Measurements from ENCODE around the gene SARS1.

DNA sequence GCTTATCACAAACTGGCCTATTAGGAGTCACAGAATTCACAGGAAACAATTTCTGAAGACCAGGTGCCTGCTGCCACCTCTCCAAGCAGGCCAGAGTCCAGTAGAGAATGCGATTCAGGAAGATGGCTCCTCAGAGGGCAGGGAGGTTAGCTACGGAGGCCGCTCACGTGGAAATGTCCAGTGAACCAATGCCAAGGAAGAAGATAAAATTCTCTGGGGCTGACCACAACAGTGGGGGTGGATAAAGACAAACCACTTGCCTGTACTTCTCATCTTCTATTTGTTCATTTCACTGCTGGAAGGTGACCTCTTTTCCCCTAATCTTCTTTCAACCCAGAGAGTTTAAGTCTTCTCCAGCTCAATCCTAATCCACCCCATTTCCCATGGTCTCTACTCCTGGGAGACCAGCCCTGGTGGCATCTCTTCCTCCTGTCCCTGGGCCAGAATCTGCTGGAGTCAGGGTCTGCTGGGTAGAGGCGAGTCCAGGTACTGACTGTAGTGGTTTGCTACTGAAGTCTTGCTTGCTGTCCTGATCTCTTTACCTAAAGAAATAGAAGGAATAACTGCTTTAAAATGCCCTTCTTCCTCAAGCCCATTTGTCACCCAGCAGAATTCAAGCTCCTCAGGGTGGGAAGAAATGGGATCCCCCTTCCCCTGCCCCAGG, 66.0 kb downstream of the SARS1 start:
- TF ChIP-seq, protein P1, sequence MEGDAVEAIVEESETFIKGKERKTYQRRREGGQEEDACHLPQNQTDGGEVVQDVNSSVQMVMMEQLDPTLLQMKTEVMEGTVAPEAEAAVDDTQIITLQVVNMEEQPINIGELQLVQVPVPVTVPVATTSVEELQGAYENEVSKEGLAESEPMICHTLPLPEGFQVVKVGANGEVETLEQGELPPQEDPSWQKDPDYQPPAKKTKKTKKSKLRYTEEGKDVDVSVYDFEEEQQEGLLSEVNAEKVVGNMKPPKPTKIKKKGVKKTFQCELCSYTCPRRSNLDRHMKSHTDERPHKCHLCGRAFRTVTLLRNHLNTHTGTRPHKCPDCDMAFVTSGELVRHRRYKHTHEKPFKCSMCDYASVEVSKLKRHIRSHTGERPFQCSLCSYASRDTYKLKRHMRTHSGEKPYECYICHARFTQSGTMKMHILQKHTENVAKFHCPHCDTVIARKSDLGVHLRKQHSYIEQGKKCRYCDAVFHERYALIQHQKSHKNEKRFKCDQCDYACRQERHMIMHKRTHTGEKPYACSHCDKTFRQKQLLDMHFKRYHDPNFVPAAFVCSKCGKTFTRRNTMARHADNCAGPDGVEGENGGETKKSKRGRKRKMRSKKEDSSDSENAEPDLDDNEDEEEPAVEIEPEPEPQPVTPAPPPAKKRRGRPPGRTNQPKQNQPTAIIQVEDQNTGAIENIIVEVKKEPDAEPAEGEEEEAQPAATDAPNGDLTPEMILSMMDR (IDR thresholded peaks at IDR 0.05) = no peak
- no peak for TF ChIP-seq POLR2A (IDR thresholded peaks at IDR 0.05)

Measured in Peyer's patch (tissue), 4 donors.